Coronary artery (tissue), 2 donors: Measurements from ENCODE around the gene NECTIN4.
A peak's percentile ranks its signal among the peaks of the same experiment; 100 is the strongest.
"Not testable (repeated sequence)": the region's sequence is repeated elsewhere in the genome, so short reads cannot be mapped to it uniquely, and the experiment has no call there.

Experiments
- DNase-seq: peaks from one replicate; pipeline ENCODE4 v3.0.0-alpha.2; 2017; ENCODE audit warnings: low spot score
- H3K27ac ChIP-seq, 2 donors: fragments of 200-600 bp; sonication (generic); one replicate each; pipeline ENCODE4 v1.5.1; 2016 to 2019
- H3K4me3 ChIP-seq: fragments of 200-600 bp; sonication (generic); 2 replicates; pipeline ENCODE4 v1.5.1; 2016; ENCODE audit warnings: mild to moderate bottlenecking, moderate library complexity
- CTCF ChIP-seq: fragments of 200-600 bp; sonication (generic); IDR thresholded peaks from one replicate; pipeline ENCODE4 v1.5.1; 2019; ENCODE audit warnings: antibody characterized with exemption

NECTIN4 gene

GRCh38 chr1:161119092-161119903, 29.9 kb upstream of the NECTIN4 start:
- H3K27ac ChIP-seq, result peak overlapping the region; percentile 81 to 96
- no peak for DNase-seq
- peak; percentile 19 for TF ChIP-seq CTCF
- H3K4me3 ChIP-seq, result peak overlapping the region; percentile 94

GRCh38 chr1:161117759-161118581, 28.6 kb upstream of the NECTIN4 start, which contains the start of the genes NIT1 and PFDN2:
TSS of gene NIT1 (plus strand) at chr1:161118105. CDS start at chr1:161118177, 72 bp downstream.
TSS of gene PFDN2 (minus strand) at chr1:161118037. CDS start at chr1:161118026, 11 bp downstream.
- Histone ChIP-seq H3K4me3 (peak within 1 kb of the TSS; percentile 94), H3K27ac (peak within 1 kb of the TSS; percentile 81 to 96)
- peak; percentile 91 for DNase-seq
- TF ChIP-seq CTCF, result no peak

GRCh38 chr1:161115961-161116360, 26.6 kb upstream of the NECTIN4 start:
- not testable (repeated sequence) for H3K4me3 ChIP-seq, DNase-seq, H3K27ac ChIP-seq

- TF ChIP-seq CTCF, result no peak
- H3K4me3 ChIP-seq, result no peak overlapping the region
- DNase-seq, result no peak
- no peak overlapping the region for H3K27ac ChIP-seq
Measured at GRCh38 chr1:161115132-161115711, 25.9 kb upstream of the NECTIN4 start.

DNA sequence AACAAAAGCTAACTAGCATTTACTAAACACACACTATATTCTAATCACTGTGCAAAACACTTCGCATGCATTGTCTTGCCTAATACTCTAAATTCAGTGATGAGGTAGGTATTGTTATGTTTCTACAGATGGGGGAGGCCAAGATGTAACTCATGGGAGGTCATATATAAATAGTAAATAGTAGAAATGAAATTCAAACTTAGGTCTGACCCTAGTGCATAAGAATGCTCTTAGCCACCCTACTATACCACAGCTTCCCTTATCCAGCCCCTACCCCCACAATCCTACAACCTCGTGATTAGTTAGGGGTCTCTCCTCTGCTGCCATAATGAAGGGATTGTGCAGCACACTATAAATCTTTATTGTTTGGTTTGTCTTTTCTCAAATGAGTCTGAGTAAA, 25.2 kb upstream of the NECTIN4 start:
- H3K4me3 ChIP-seq, result no peak overlapping the region
- no peak for DNase-seq
- no peak overlapping the region for H3K27ac ChIP-seq
- TF ChIP-seq CTCF, result no peak

DNA sequence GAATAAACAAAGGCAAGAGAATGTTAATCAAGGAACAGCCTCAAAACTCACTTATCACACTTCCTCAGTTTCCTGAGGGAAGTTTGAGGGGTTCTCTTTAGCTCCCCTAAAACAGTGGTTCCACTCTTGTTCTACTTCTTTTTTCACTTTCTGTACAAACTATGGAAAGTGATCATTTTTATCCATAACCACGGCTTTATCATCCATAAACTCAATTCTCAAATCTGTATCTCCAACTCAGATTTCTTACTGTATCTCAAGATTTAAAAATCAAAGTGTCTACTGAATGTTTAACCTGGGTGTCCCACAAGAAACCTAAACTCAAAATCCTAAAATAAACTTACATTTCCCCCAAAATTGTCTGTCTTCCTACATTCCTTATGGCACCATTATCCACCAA, 24.6 kb upstream of the NECTIN4 start:
- no peak overlapping the region for H3K4me3 ChIP-seq
- no peak for TF ChIP-seq CTCF
- DNase-seq, result no peak
- H3K27ac ChIP-seq, result no peak overlapping the region

DNA sequence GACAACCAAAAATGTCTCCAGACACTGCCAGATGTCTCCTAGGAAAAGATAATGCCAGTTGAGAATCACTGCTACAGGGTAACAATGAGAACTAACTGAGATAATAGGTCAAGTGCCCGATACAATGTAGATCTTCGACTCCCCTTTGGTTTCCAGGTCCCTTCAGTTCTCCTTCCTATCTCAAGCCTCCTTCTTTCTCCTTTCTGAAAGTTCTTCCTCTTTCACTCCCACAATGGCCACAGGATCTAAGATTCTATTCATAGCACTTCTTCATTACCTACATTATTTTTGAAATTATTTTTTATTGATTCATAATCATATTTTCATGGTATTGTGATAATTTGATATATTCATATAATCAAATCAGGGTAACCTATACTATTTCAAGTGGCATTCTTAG, 22.2 kb upstream of the NECTIN4 start:
- no peak overlapping the region for H3K27ac ChIP-seq
- no peak overlapping the region for H3K4me3 ChIP-seq
- DNase-seq, result no peak
- TF ChIP-seq CTCF, result no peak
